H9 (cell line): ENCODE data around the gene MUSTN1. TPM values are rescaled to one million over a fixed set of nuclear protein-coding genes. Genes with fewer than 3 reads are reported as not detected.

Experiments used
- DNase-seq: peaks from one replicate; pipeline ENCODE4 v3.0.0-alpha.2; 2017
- H2AFZ ChIP-seq: one replicate; pipeline ENCODE4 v1.6.1; 2013; ENCODE audit warnings: mild to moderate bottlenecking, low read length, control low read depth, moderate library complexity
- H2AK5ac ChIP-seq: 2 replicates; pipeline ENCODE4 v1.6.1; 2013; ENCODE audit warnings: low read length, control low read depth, mixed read lengths; ENCODE audit not compliant: insufficient read length
- H2BK120ac ChIP-seq: one replicate; pipeline ENCODE4 v1.6.1; 2013; ENCODE audit warnings: low read depth, mild to moderate bottlenecking, low read length, control low read depth, inconsistent platforms; ENCODE audit not compliant: poor library complexity, severe bottlenecking
- H2BK12ac ChIP-seq: 2 replicates; pipeline ENCODE4 v1.6.1; 2013; ENCODE audit warnings: low read length, control low read depth, mixed read lengths, low read depth; ENCODE audit not compliant: insufficient read length
- H2BK15ac ChIP-seq: 2 replicates; pipeline ENCODE4 v1.6.1; 2013; ENCODE audit warnings: low read depth, low read length, control low read depth
- H2BK20ac ChIP-seq: one replicate; pipeline ENCODE4 v1.6.1; 2013; ENCODE audit warnings: low read depth, mild to moderate bottlenecking, low read length, control low read depth, inconsistent platforms; ENCODE audit not compliant: poor library complexity, severe bottlenecking
- H2BK5ac ChIP-seq: 2 replicates; pipeline ENCODE4 v1.6.1; 2013; ENCODE audit warnings: low read length, control low read depth, mixed read lengths; ENCODE audit not compliant: insufficient read length
- H3K14ac ChIP-seq: 2 replicates; pipeline ENCODE4 v1.6.1; 2013; ENCODE audit warnings: low read length, control low read depth; ENCODE audit not compliant: insufficient read depth
- H3K18ac ChIP-seq: 2 replicates; pipeline ENCODE4 v1.6.1; 2013; ENCODE audit warnings: low read depth, mild to moderate bottlenecking, mixed read lengths, low read length, control low read depth; ENCODE audit not compliant: insufficient read length
- H3K23ac ChIP-seq: 2 replicates; pipeline ENCODE4 v1.6.1; 2013; ENCODE audit warnings: low read length, control low read depth, mixed read lengths, low read depth; ENCODE audit not compliant: insufficient read length
- H3K23me2 ChIP-seq: 2 replicates; pipeline ENCODE4 v1.6.1; 2013; ENCODE audit warnings: low read depth, mild to moderate bottlenecking, mixed read lengths, low read length, control low read depth; ENCODE audit not compliant: insufficient read length, poor library complexity, severe bottlenecking
- H3K27ac ChIP-seq: 2 replicates; pipeline ENCODE4 v1.5.1; 2013; ENCODE audit warnings: low read length, control low read depth, mixed read lengths, low read depth; ENCODE audit not compliant: insufficient read length
- H3K27me3 ChIP-seq: 2 replicates; pipeline ENCODE4 v1.6.1; 2013; ENCODE audit warnings: low read length, control low read depth, inconsistent platforms; ENCODE audit not compliant: insufficient read depth
- H3K4ac ChIP-seq: 2 replicates; pipeline ENCODE4 v1.6.1; 2013; ENCODE audit warnings: low read depth, mild to moderate bottlenecking, control low read depth, inconsistent platforms, low read length, moderate library complexity
- H3K4me1 ChIP-seq: 2 replicates; pipeline ENCODE4 v1.6.1; 2013; ENCODE audit warnings: low read length, control low read depth, inconsistent platforms; ENCODE audit not compliant: insufficient read depth
- H3K4me2 ChIP-seq: 2 replicates; pipeline ENCODE4 v1.6.1; 2013; ENCODE audit warnings: low read length, control low read depth, mixed read lengths; ENCODE audit not compliant: insufficient read length, insufficient read depth
- H3K56ac ChIP-seq: 2 replicates; pipeline ENCODE4 v1.6.1; 2013; ENCODE audit warnings: low read depth, mild to moderate bottlenecking, mixed read lengths, low read length, control low read depth; ENCODE audit not compliant: insufficient read length
- H3K79me1 ChIP-seq: 2 replicates; pipeline ENCODE4 v1.6.1; 2013; ENCODE audit warnings: low read depth, mild to moderate bottlenecking, moderate library complexity, low read length, control low read depth, inconsistent platforms; ENCODE audit not compliant: insufficient read depth, poor library complexity, severe bottlenecking
- H3K79me2 ChIP-seq: 2 replicates; pipeline ENCODE4 v1.6.1; 2013; ENCODE audit warnings: low read length, control low read depth, inconsistent platforms; ENCODE audit not compliant: insufficient read depth
- H3K9ac ChIP-seq: 2 replicates; pipeline ENCODE4 v1.6.1; 2013; ENCODE audit warnings: low read length, control low read depth, mixed read lengths; ENCODE audit not compliant: insufficient read length; ENCODE audit errors: extremely low read depth
- H3K9me3 ChIP-seq: one replicate; pipeline ENCODE4 v1.6.1; 2013; ENCODE audit warnings: low read depth, low read length, inconsistent platforms; ENCODE audit not compliant: control insufficient read depth
- H3T11ph ChIP-seq: one replicate; pipeline ENCODE4 v1.6.1; 2013; ENCODE audit warnings: mild to moderate bottlenecking, low read length, control low read depth, inconsistent platforms
- H4K20me1 ChIP-seq: one replicate; pipeline ENCODE4 v1.6.1; 2013; ENCODE audit not compliant: control insufficient read depth, insufficient read length, insufficient read depth
- H4K5ac ChIP-seq: 2 replicates; pipeline ENCODE4 v1.6.1; 2013; ENCODE audit warnings: low read depth, mild to moderate bottlenecking, mixed read lengths, low read length, control low read depth; ENCODE audit not compliant: insufficient read length
- H4K8ac ChIP-seq: replicated peaks from 2 replicates; pipeline ENCODE4 v1.6.1; 2013; ENCODE audit warnings: low read length, control low read depth, mixed read lengths, low read depth; ENCODE audit not compliant: insufficient read length
- H4K91ac ChIP-seq: 2 replicates; pipeline ENCODE4 v1.6.1; 2013; ENCODE audit warnings: low read depth, mild to moderate bottlenecking, moderate library complexity, mixed read lengths, low read length, control low read depth; ENCODE audit not compliant: insufficient read length
- H3K27ac Mint-ChIP-seq, 3 experiments: 2 replicates in 2 of 3; 3 replicates in 1 of 3; pipeline ENCODE4 v1.8.0; 2020 to 2021; ENCODE audit warnings: mixed read lengths in 3 of 3, mild to moderate bottlenecking in 1 of 3, moderate library complexity in 1 of 3
- H3K27me3 Mint-ChIP-seq: 2 replicates; pipeline ENCODE4 v1.8.0; 2021; ENCODE audit warnings: low read depth, mild to moderate bottlenecking, moderate library complexity, mixed read lengths
- H3K36me3 Mint-ChIP-seq, 3 experiments: 2 replicates in 2 of 3; 3 replicates in 1 of 3; pipeline ENCODE4 v1.8.0; 2020 to 2021; ENCODE audit warnings: low read depth in 3 of 3, mixed read lengths in 3 of 3; ENCODE audit not compliant: insufficient read depth in 1 of 3
- H3K4me1 Mint-ChIP-seq, 2 experiments: 2 replicates each; pipeline ENCODE4 v1.8.0; 2020; ENCODE audit warnings: mixed read lengths in 2 of 2
- H3K4me3 Mint-ChIP-seq, 2 experiments: 2 replicates in 1 of 2; 3 replicates in 1 of 2; pipeline ENCODE4 v1.8.0; 2020 to 2021; ENCODE audit warnings: mild to moderate bottlenecking in 2 of 2, mixed read lengths in 2 of 2, moderate library complexity in 1 of 2
- H3K9me3 Mint-ChIP-seq, 2 experiments: 2 replicates in 1 of 2; 3 replicates in 1 of 2; pipeline ENCODE4 v1.8.0; 2020; ENCODE audit warnings: mild to moderate bottlenecking in 2 of 2, mixed read lengths in 2 of 2, moderate library complexity in 1 of 2
- WGBS: extraction: QIAGEN DNeasy Blood & Tissue Kit; methylation state at CpG from one replicate; pipeline ENCODE4 v1.1.7; 2013; ENCODE audit warnings: missing lambda C conversion rate, low lambda C conversion rate, mixed read lengths; ENCODE audit not compliant: insufficient read length; ENCODE audit errors: extremely low coverage; 5-methylcytosine and 5-hydroxymethylcytosine counted together
- total RNA-seq: library from RNA; stranded (reverse); gene quantifications from 2 replicates; pipeline ENCODE4 v1.2.1, GENCODE V29; 2021
- TF ChIP-seq, protein P1 (sequence below): fragments of 200-600 bp; sonication (generic); conservative IDR thresholded peaks from 3 replicates; pipeline ENCODE4 v1.8.0; 2021; ENCODE audit warnings: antibody characterized with exemption, mild to moderate bottlenecking

MUSTN1 gene
- total RNA-seq, 1 experiment from 2014 or later: 0.72 TPM

DNA sequence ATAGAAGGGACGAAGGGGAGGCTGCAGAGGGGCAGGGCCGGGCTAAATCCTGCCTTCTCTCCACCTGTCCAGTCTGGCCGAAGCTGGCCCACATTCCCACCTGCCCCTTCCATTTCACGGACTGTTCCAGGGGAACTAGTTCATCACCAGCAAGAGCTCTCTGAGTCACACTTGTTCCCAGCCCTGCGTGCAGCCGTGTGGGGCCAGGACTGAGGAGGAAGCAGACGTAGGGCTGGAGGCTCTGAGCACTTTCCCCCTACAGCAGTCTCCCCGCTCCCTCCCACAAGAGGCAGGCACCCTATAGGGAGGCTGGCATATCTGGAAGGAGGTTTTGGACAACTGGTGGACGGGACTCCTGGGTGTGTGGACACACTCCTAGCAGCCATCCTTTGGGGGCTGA, 7.4 kb downstream of the MUSTN1 start:
- H3K56ac ChIP-seq: no peak overlapping the region
- H3K4me1 ChIP-seq: no peaks in the 10 kb centered on the region
- Mint-ChIP-seq H3K4me1 (peaks cover 7 to 14% of the 10 kb centered on the region in 2 experiments), H3K27me3 (no peaks in the 10 kb centered on the region; the same call in 1 of the 2 replicates), H3K27ac (0 out of 7 replicates have a peak overlapping the region, but pooled peaks of 1 of the 3 experiments have one; percentile 40), H3K36me3 (no peaks in the 10 kb centered on the region; a peak in 2 of 7 replicates), H3K9me3 (no peaks in the 10 kb centered on the region), H3K4me3 (no peak overlapping the region)
- H4K8ac ChIP-seq: no peak overlapping the region
- no peaks in the 10 kb centered on the region for H3K79me2 ChIP-seq
- no peaks in the 10 kb centered on the region for H3K79me1 ChIP-seq
- H3K23me2 ChIP-seq: no peaks in the 10 kb centered on the region
- H3K9ac ChIP-seq: no peak overlapping the region
- DNase-seq: no peak
- no peak overlapping the region for H2BK5ac ChIP-seq
- peak overlapping the region; percentile 19; the same call in 1 of the 2 replicates for H3K14ac ChIP-seq
- no peak overlapping the region for H3K18ac ChIP-seq
- H4K20me1 ChIP-seq: no peaks in the 10 kb centered on the region
- no peak overlapping the region for H4K5ac ChIP-seq
- no peak overlapping the region for H3K27ac ChIP-seq
- H3K4ac ChIP-seq: no peak overlapping the region
- no peak overlapping the region for H2AK5ac ChIP-seq
- H4K91ac ChIP-seq: no peak overlapping the region
- H2BK20ac ChIP-seq: no peak overlapping the region
- TF ChIP-seq, protein P1, sequence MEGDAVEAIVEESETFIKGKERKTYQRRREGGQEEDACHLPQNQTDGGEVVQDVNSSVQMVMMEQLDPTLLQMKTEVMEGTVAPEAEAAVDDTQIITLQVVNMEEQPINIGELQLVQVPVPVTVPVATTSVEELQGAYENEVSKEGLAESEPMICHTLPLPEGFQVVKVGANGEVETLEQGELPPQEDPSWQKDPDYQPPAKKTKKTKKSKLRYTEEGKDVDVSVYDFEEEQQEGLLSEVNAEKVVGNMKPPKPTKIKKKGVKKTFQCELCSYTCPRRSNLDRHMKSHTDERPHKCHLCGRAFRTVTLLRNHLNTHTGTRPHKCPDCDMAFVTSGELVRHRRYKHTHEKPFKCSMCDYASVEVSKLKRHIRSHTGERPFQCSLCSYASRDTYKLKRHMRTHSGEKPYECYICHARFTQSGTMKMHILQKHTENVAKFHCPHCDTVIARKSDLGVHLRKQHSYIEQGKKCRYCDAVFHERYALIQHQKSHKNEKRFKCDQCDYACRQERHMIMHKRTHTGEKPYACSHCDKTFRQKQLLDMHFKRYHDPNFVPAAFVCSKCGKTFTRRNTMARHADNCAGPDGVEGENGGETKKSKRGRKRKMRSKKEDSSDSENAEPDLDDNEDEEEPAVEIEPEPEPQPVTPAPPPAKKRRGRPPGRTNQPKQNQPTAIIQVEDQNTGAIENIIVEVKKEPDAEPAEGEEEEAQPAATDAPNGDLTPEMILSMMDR: no peak
- no peak overlapping the region for H2AFZ ChIP-seq
- H3K9me3 ChIP-seq: no peaks in the 10 kb centered on the region
- no CpG with 5 or more reads among the region's 9 CpGs for WGBS
- no peak overlapping the region for H3T11ph ChIP-seq
- no peak overlapping the region for H2BK12ac ChIP-seq
- no peak overlapping the region for H2BK120ac ChIP-seq
- H3K23ac ChIP-seq: no peak overlapping the region
- no peaks in the 10 kb centered on the region; the same call in 1 of the 2 replicates for H3K27me3 ChIP-seq
- no peak overlapping the region for H2BK15ac ChIP-seq
- H3K4me2 ChIP-seq: no peak overlapping the region
